H9 (cell line): Measurements from ENCODE around the gene PDE8A. TPM values are rescaled to one million over a fixed set of nuclear protein-coding genes. Genes with fewer than 3 reads are reported as not detected.

ENCODE experiments used
- DNase-seq: peaks from one replicate; pipeline ENCODE4 v3.0.0-alpha.2; 2017
- H2AFZ ChIP-seq: one replicate; pipeline ENCODE4 v1.6.1; 2013; ENCODE audit warnings: mild to moderate bottlenecking, low read length, control low read depth, moderate library complexity
- H2AK5ac ChIP-seq: 2 replicates; pipeline ENCODE4 v1.6.1; 2013; ENCODE audit warnings: low read length, control low read depth, mixed read lengths; ENCODE audit not compliant: insufficient read length
- H2BK120ac ChIP-seq: one replicate; pipeline ENCODE4 v1.6.1; 2013; ENCODE audit warnings: low read depth, mild to moderate bottlenecking, low read length, control low read depth, inconsistent platforms; ENCODE audit not compliant: poor library complexity, severe bottlenecking
- H2BK12ac ChIP-seq: 2 replicates; pipeline ENCODE4 v1.6.1; 2013; ENCODE audit warnings: low read length, control low read depth, mixed read lengths, low read depth; ENCODE audit not compliant: insufficient read length
- H2BK15ac ChIP-seq: 2 replicates; pipeline ENCODE4 v1.6.1; 2013; ENCODE audit warnings: low read depth, low read length, control low read depth
- H2BK20ac ChIP-seq: one replicate; pipeline ENCODE4 v1.6.1; 2013; ENCODE audit warnings: low read depth, mild to moderate bottlenecking, low read length, control low read depth, inconsistent platforms; ENCODE audit not compliant: poor library complexity, severe bottlenecking
- H2BK5ac ChIP-seq: 2 replicates; pipeline ENCODE4 v1.6.1; 2013; ENCODE audit warnings: low read length, control low read depth, mixed read lengths; ENCODE audit not compliant: insufficient read length
- H3K14ac ChIP-seq: 2 replicates; pipeline ENCODE4 v1.6.1; 2013; ENCODE audit warnings: low read length, control low read depth; ENCODE audit not compliant: insufficient read depth
- H3K18ac ChIP-seq: 2 replicates; pipeline ENCODE4 v1.6.1; 2013; ENCODE audit warnings: low read depth, mild to moderate bottlenecking, mixed read lengths, low read length, control low read depth; ENCODE audit not compliant: insufficient read length
- H3K23ac ChIP-seq: 2 replicates; pipeline ENCODE4 v1.6.1; 2013; ENCODE audit warnings: low read length, control low read depth, mixed read lengths, low read depth; ENCODE audit not compliant: insufficient read length
- H3K23me2 ChIP-seq: 2 replicates; pipeline ENCODE4 v1.6.1; 2013; ENCODE audit warnings: low read depth, mild to moderate bottlenecking, mixed read lengths, low read length, control low read depth; ENCODE audit not compliant: insufficient read length, poor library complexity, severe bottlenecking
- H3K27ac ChIP-seq: 2 replicates; pipeline ENCODE4 v1.5.1; 2013; ENCODE audit warnings: low read length, control low read depth, mixed read lengths, low read depth; ENCODE audit not compliant: insufficient read length
- H3K27me3 ChIP-seq: 2 replicates; pipeline ENCODE4 v1.6.1; 2013; ENCODE audit warnings: low read length, control low read depth, inconsistent platforms; ENCODE audit not compliant: insufficient read depth
- H3K4ac ChIP-seq: 2 replicates; pipeline ENCODE4 v1.6.1; 2013; ENCODE audit warnings: low read depth, mild to moderate bottlenecking, control low read depth, inconsistent platforms, low read length, moderate library complexity
- H3K4me1 ChIP-seq: 2 replicates; pipeline ENCODE4 v1.6.1; 2013; ENCODE audit warnings: low read length, control low read depth, inconsistent platforms; ENCODE audit not compliant: insufficient read depth
- H3K4me2 ChIP-seq: 2 replicates; pipeline ENCODE4 v1.6.1; 2013; ENCODE audit warnings: low read length, control low read depth, mixed read lengths; ENCODE audit not compliant: insufficient read length, insufficient read depth
- H3K56ac ChIP-seq: 2 replicates; pipeline ENCODE4 v1.6.1; 2013; ENCODE audit warnings: low read depth, mild to moderate bottlenecking, mixed read lengths, low read length, control low read depth; ENCODE audit not compliant: insufficient read length
- H3K79me1 ChIP-seq: 2 replicates; pipeline ENCODE4 v1.6.1; 2013; ENCODE audit warnings: low read depth, mild to moderate bottlenecking, moderate library complexity, low read length, control low read depth, inconsistent platforms; ENCODE audit not compliant: insufficient read depth, poor library complexity, severe bottlenecking
- H3K79me2 ChIP-seq: 2 replicates; pipeline ENCODE4 v1.6.1; 2013; ENCODE audit warnings: low read length, control low read depth, inconsistent platforms; ENCODE audit not compliant: insufficient read depth
- H3K9ac ChIP-seq: 2 replicates; pipeline ENCODE4 v1.6.1; 2013; ENCODE audit warnings: low read length, control low read depth, mixed read lengths; ENCODE audit not compliant: insufficient read length; ENCODE audit errors: extremely low read depth
- H3K9me3 ChIP-seq: one replicate; pipeline ENCODE4 v1.6.1; 2013; ENCODE audit warnings: low read depth, low read length, inconsistent platforms; ENCODE audit not compliant: control insufficient read depth
- H3T11ph ChIP-seq: one replicate; pipeline ENCODE4 v1.6.1; 2013; ENCODE audit warnings: mild to moderate bottlenecking, low read length, control low read depth, inconsistent platforms
- H4K20me1 ChIP-seq: one replicate; pipeline ENCODE4 v1.6.1; 2013; ENCODE audit not compliant: control insufficient read depth, insufficient read length, insufficient read depth
- H4K5ac ChIP-seq: 2 replicates; pipeline ENCODE4 v1.6.1; 2013; ENCODE audit warnings: low read depth, mild to moderate bottlenecking, mixed read lengths, low read length, control low read depth; ENCODE audit not compliant: insufficient read length
- H4K8ac ChIP-seq: replicated peaks from 2 replicates; pipeline ENCODE4 v1.6.1; 2013; ENCODE audit warnings: low read length, control low read depth, mixed read lengths, low read depth; ENCODE audit not compliant: insufficient read length
- H4K91ac ChIP-seq: 2 replicates; pipeline ENCODE4 v1.6.1; 2013; ENCODE audit warnings: low read depth, mild to moderate bottlenecking, moderate library complexity, mixed read lengths, low read length, control low read depth; ENCODE audit not compliant: insufficient read length
- H3K27ac Mint-ChIP-seq, 3 experiments: 2 replicates in 2 of 3; 3 replicates in 1 of 3; pipeline ENCODE4 v1.8.0; 2020 to 2021; ENCODE audit warnings: mixed read lengths in 3 of 3, mild to moderate bottlenecking in 1 of 3, moderate library complexity in 1 of 3
- H3K27me3 Mint-ChIP-seq: 2 replicates; pipeline ENCODE4 v1.8.0; 2021; ENCODE audit warnings: low read depth, mild to moderate bottlenecking, moderate library complexity, mixed read lengths
- H3K36me3 Mint-ChIP-seq, 3 experiments: 2 replicates in 2 of 3; 3 replicates in 1 of 3; pipeline ENCODE4 v1.8.0; 2020 to 2021; ENCODE audit warnings: low read depth in 3 of 3, mixed read lengths in 3 of 3; ENCODE audit not compliant: insufficient read depth in 1 of 3
- H3K4me1 Mint-ChIP-seq, 2 experiments: 2 replicates each; pipeline ENCODE4 v1.8.0; 2020; ENCODE audit warnings: mixed read lengths in 2 of 2
- H3K4me3 Mint-ChIP-seq, 2 experiments: 2 replicates in 1 of 2; 3 replicates in 1 of 2; pipeline ENCODE4 v1.8.0; 2020 to 2021; ENCODE audit warnings: mild to moderate bottlenecking in 2 of 2, mixed read lengths in 2 of 2, moderate library complexity in 1 of 2
- H3K9me3 Mint-ChIP-seq, 2 experiments: 2 replicates in 1 of 2; 3 replicates in 1 of 2; pipeline ENCODE4 v1.8.0; 2020; ENCODE audit warnings: mild to moderate bottlenecking in 2 of 2, mixed read lengths in 2 of 2, moderate library complexity in 1 of 2
- WGBS: extraction: QIAGEN DNeasy Blood & Tissue Kit; methylation state at CpG from one replicate; pipeline ENCODE4 v1.1.7; 2013; ENCODE audit warnings: missing lambda C conversion rate, low lambda C conversion rate, mixed read lengths; ENCODE audit not compliant: insufficient read length; ENCODE audit errors: extremely low coverage; 5-methylcytosine and 5-hydroxymethylcytosine counted together
- total RNA-seq: library from RNA; stranded (reverse); gene quantifications from 2 replicates; pipeline ENCODE4 v1.2.1, GENCODE V29; 2021
- TF ChIP-seq, protein P1 (sequence below): fragments of 200-600 bp; sonication (generic); conservative IDR thresholded peaks from 3 replicates; pipeline ENCODE4 v1.8.0; 2021; ENCODE audit warnings: antibody characterized with exemption, mild to moderate bottlenecking

The PDE8A gene
- total RNA-seq, 1 experiment from 2014 or later: 9.3 TPM

DNA sequence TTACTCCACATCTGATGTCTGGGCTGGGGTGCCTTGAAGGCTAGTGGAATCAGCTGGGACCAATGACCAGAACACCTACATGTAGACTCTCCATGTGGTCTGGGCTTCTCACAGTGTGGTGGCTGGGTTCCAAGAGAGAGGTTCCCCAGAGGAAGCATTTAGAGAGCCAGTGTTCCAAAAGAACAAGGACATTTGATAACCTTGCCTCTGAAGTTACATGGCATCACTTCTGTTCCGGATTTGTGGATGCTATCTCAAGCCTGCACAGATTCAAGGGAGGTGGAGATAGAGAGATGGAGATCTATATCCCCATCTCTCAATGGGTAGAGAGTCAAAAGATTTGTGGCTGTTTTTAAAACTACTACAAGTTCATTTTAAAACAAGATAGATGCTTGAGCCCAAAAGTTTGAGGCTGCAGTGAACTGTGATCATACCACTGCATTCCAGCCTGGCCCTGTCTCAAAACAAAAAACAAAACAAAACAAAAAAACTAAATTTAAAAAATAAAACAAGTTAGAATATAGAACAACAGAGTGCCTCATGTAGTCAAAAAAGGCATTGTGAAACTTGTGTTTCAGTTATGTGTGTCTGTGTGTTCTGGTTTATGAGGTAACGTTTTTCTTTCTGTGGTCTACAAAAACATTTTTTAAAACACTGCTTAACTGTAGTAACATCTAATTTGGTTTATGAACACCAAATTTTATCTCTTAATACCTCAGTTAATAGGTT is 44.8 kb downstream of the PDE8A start:
- no peak overlapping the region for H3K27ac ChIP-seq
- no peaks in the 10 kb centered on the region for H3K27me3 ChIP-seq
- DNase-seq: no peak
- H3K27me3 Mint-ChIP-seq: no peaks in the 10 kb centered on the region
- H3K56ac ChIP-seq: no peak overlapping the region
- H3K23me2 ChIP-seq: no peaks in the 10 kb centered on the region
- TF ChIP-seq, protein P1, sequence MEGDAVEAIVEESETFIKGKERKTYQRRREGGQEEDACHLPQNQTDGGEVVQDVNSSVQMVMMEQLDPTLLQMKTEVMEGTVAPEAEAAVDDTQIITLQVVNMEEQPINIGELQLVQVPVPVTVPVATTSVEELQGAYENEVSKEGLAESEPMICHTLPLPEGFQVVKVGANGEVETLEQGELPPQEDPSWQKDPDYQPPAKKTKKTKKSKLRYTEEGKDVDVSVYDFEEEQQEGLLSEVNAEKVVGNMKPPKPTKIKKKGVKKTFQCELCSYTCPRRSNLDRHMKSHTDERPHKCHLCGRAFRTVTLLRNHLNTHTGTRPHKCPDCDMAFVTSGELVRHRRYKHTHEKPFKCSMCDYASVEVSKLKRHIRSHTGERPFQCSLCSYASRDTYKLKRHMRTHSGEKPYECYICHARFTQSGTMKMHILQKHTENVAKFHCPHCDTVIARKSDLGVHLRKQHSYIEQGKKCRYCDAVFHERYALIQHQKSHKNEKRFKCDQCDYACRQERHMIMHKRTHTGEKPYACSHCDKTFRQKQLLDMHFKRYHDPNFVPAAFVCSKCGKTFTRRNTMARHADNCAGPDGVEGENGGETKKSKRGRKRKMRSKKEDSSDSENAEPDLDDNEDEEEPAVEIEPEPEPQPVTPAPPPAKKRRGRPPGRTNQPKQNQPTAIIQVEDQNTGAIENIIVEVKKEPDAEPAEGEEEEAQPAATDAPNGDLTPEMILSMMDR: no peak
- H3K18ac ChIP-seq: no peak overlapping the region
- no peak overlapping the region for H3K4me2 ChIP-seq
- H3K9ac ChIP-seq: no peak overlapping the region
- H4K5ac ChIP-seq: no peak overlapping the region
- H3K4me1 Mint-ChIP-seq: peaks cover 25 to 41% of the 10 kb centered on the region in 2 experiments
- H3K9me3 ChIP-seq: no peaks in the 10 kb centered on the region
- H2AK5ac ChIP-seq: no peak overlapping the region
- no peak overlapping the region for H4K91ac ChIP-seq
- no peak overlapping the region for H4K8ac ChIP-seq
- H3K4me1 ChIP-seq: peaks cover 6% of the 10 kb centered on the region
- no peaks in the 10 kb centered on the region for H3K36me3 Mint-ChIP-seq
- H2BK12ac ChIP-seq: no peak overlapping the region
- WGBS: no CpG with 5 or more reads among the region's 2 CpGs
- no peak overlapping the region for H3K27ac Mint-ChIP-seq
- H2AFZ ChIP-seq: no peak overlapping the region
- no peak overlapping the region for H3K23ac ChIP-seq
- no peak overlapping the region for H3T11ph ChIP-seq
- H2BK5ac ChIP-seq: no peak overlapping the region
- no peak overlapping the region for H2BK120ac ChIP-seq
- H3K4me3 Mint-ChIP-seq: no peak overlapping the region
- no peaks in the 10 kb centered on the region; the same call in 1 of the 2 replicates for H3K79me2 ChIP-seq
- no peak overlapping the region for H3K4ac ChIP-seq
- H3K14ac ChIP-seq: no peak overlapping the region
- H3K79me1 ChIP-seq: peaks cover 3% of the 10 kb centered on the region
- H4K20me1 ChIP-seq: no peaks in the 10 kb centered on the region
- H2BK20ac ChIP-seq: no peak overlapping the region
- H3K9me3 Mint-ChIP-seq: no peaks in the 10 kb centered on the region
- H2BK15ac ChIP-seq: no peak overlapping the region
